Mesothelial cell of epicardium (in vitro differentiated cells): Measurements from ENCODE around the gene CRTC1. TPM values are rescaled to one million over a fixed set of nuclear protein-coding genes. Genes with fewer than 3 reads are reported as not detected.

Source experiments
- DNase-seq, 2 experiments: peaks; one replicate each; pipeline ENCODE4 v3.0.0; 2021; ENCODE audit warnings: low spot score in 2 of 2; ENCODE audit not compliant: unreplicated experiment in 2 of 2
- H3K27ac Mint-ChIP-seq: 2 replicates; pipeline ENCODE4 v1.8.0; 2021; ENCODE audit warnings: mixed read lengths
- H3K27me3 Mint-ChIP-seq: 2 replicates; pipeline ENCODE4 v1.8.0; 2021; ENCODE audit warnings: low read depth, mixed read lengths
- H3K36me3 Mint-ChIP-seq: 2 replicates; pipeline ENCODE4 v1.8.0; 2021; ENCODE audit warnings: mixed read lengths
- H3K4me1 Mint-ChIP-seq: 2 replicates; pipeline ENCODE4 v1.8.0; 2021; ENCODE audit warnings: mixed read lengths
- H3K4me3 Mint-ChIP-seq: 2 replicates; pipeline ENCODE4 v1.8.0; 2021; ENCODE audit warnings: mild to moderate bottlenecking, moderate library complexity, mixed read lengths
- H3K9me3 Mint-ChIP-seq: 2 replicates; pipeline ENCODE4 v1.8.0; 2021; ENCODE audit warnings: mixed read lengths
- CTCF ChIP-seq: fragments of 200-600 bp; sonication (generic); IDR thresholded peaks from one replicate; pipeline ENCODE4 v1.5.0; 2021; ENCODE audit warnings: antibody characterized with exemption; ENCODE audit not compliant: unreplicated experiment
- total RNA-seq: library from RNA; stranded (reverse); gene quantifications from 3 replicates; pipeline ENCODE4 v1.2.1, GENCODE V29; 2021

Gene CRTC1
- total RNA-seq, 1 donor from 2014 or later: 31.9 TPM

GRCh38 chr19:18789422-18789869 is 106.0 kb downstream of the CRTC1 start:
- peaks cover 94% of the 10 kb centered on the region for H3K27me3 Mint-ChIP-seq
- H3K4me1 Mint-ChIP-seq: peaks cover 13% of the 10 kb centered on the region
- no peaks in the 10 kb centered on the region for H3K9me3 Mint-ChIP-seq
- H3K27ac Mint-ChIP-seq: no peak overlapping the region
- TF ChIP-seq CTCF: no peak
- no peaks in the 10 kb centered on the region for H3K36me3 Mint-ChIP-seq
- DNase-seq: no peak
- H3K4me3 Mint-ChIP-seq: peak overlapping the region; percentile 38

GRCh38 chr19:18789883-18790565 is 106.5 kb downstream of the CRTC1 start:
- Mint-ChIP-seq H3K36me3 (no peaks in the 10 kb centered on the region), H3K27ac (no peak overlapping the region), H3K9me3 (no peaks in the 10 kb centered on the region), H3K4me1 (peaks cover 13% of the 10 kb centered on the region), H3K27me3 (peaks cover 93% of the 10 kb centered on the region), H3K4me3 (peak overlapping the region; percentile 44)
- no peak for TF ChIP-seq CTCF
- no peak for DNase-seq

DNA sequence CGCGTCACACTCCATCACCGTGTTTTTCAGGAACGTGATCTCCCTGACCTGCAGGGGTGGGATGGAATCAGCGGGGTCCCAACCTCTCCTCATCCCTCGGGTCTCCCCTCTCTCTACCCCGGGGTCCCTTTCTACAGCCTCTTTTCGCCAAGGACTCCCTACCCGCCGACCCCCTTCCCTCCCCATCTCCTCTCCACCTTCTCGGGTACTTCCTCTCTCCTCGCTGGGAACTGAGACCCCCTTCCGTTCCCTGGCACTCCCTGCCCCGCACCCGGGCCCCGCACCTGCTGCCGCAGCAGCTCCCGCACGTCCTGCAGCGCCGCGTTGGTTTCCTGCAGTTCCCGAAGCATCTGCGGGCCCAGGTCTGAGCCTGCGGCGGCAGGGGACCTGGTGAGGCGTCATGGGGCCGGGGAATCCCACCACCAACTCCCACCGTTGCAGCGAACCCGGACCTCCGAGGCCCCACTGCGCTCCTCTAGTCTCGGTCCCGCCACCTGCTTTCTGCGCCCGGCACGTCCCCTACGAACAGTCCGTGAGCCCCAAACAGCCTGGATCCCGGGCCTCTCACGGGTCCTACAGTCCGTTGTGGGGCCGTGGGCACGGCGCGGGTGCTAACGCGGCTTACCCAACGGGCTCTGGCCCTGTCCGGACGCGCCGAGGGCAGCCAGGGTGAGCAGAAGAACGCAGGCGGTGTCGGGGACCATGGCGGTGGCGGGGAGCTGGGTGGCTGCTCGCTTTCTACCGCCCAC is 107.3 kb downstream of the CRTC1 start, which contains the start of gene COMP:
Gene COMP, minus strand, starts transcription at position 740 of the 749 bp plus-strand sequence. Its CDS starts 36 bp downstream, at position 704.
- H3K4me1 Mint-ChIP-seq: peaks cover 10% of the 10 kb centered on the region
- H3K36me3 Mint-ChIP-seq: no peaks in the 10 kb centered on the region
- no peak for TF ChIP-seq CTCF
- no peak for DNase-seq
- no peak within 1 kb of the TSS for H3K27ac Mint-ChIP-seq
- peak within 1 kb of the TSS; percentile 44 for H3K4me3 Mint-ChIP-seq
- H3K9me3 Mint-ChIP-seq: no peaks in the 10 kb centered on the region
- H3K27me3 Mint-ChIP-seq: peaks cover 89% of the 10 kb centered on the region

DNA sequence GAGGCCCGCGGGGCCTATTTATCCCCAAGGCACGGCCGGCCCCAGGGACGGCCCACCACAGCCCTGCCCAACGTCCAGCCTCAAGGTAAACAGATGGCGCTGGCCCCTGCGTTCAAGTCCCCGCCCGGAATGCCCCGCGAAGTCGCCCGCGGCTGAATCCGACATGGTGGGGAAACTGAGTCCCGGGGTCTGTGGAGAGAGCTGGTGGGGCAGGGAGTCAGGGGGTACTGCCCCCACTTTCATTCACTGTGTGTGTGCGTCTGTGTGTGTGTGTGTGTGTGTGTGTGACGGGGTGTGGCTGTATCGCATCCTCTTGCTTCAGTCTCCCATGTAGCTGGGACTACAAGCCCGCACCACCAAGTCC is 107.8 kb downstream of the CRTC1 start:
- H3K9me3 Mint-ChIP-seq: no peaks in the 10 kb centered on the region
- peaks cover 6% of the 10 kb centered on the region for H3K4me1 Mint-ChIP-seq
- H3K36me3 Mint-ChIP-seq: no peaks in the 10 kb centered on the region
- peaks cover 88% of the 10 kb centered on the region for H3K27me3 Mint-ChIP-seq
- H3K27ac Mint-ChIP-seq: no peak overlapping the region
- TF ChIP-seq CTCF: no peak
- no peak overlapping the region for H3K4me3 Mint-ChIP-seq
- no peak for DNase-seq

- no peak for TF ChIP-seq CTCF
- peaks cover 86% of the 10 kb centered on the region for H3K27me3 Mint-ChIP-seq
Measured at GRCh38 chr19:18792661-18793060, 109.2 kb downstream of the CRTC1 start.

More at GRCh38 chr19:18792661-18793060, 109.2 kb downstream of the CRTC1 start:
- H3K9me3 Mint-ChIP-seq: no peaks in the 10 kb centered on the region
- no peaks in the 10 kb centered on the region for H3K36me3 Mint-ChIP-seq
- no peak overlapping the region for H3K27ac Mint-ChIP-seq
- no peak overlapping the region for H3K4me3 Mint-ChIP-seq
- peaks cover 9% of the 10 kb centered on the region for H3K4me1 Mint-ChIP-seq
- no peak for DNase-seq
